Left lung (tissue), 10 donors: Measurements from ENCODE around the gene INPP5D. TPM values are rescaled to one million over a fixed set of nuclear protein-coding genes. Genes with fewer than 3 reads are reported as not detected.

Experiments
- ATAC-seq: fragments of 200-7000 bp; cut with Tn5 transposase; one replicate; pipeline ENCODE4 v1.9.1; 2020; ENCODE audit warnings: moderate library complexity
- DNase-seq, 4 donors: peaks; one replicate each; pipeline ENCODE4 v3.0.0-alpha.2; 2013 to 2020
- H3K27ac ChIP-seq, 2 donors: fragments of 200-600 bp; sonication (generic) in 1 of 2; one replicate each; pipeline versions ENCODE4 v1.5.0 to v1.8.0; 2020 to 2021
- H3K27me3 ChIP-seq, 2 donors: fragments of 200-600 bp; sonication (generic) in 1 of 2; one replicate each; pipeline versions ENCODE4 v1.5.0 to v1.8.0; 2020 to 2021
- H3K36me3 ChIP-seq, 2 donors: fragments of 200-600 bp; sonication (generic) in 1 of 2; one replicate each; pipeline versions ENCODE4 v1.5.0 to v1.8.0; 2020 to 2021
- H3K4me1 ChIP-seq, 2 donors: fragments of 200-600 bp; one replicate each; pipeline ENCODE4 v1.8.0; 2021
- H3K4me3 ChIP-seq, 2 donors: fragments of 200-600 bp; sonication (generic) in 1 of 2; one replicate each; pipeline versions ENCODE4 v1.5.0 to v1.8.0; 2020 to 2021; ENCODE audit warnings: mild to moderate bottlenecking in 1 of 2
- H3K9me3 ChIP-seq, 2 donors: fragments of 200-600 bp; sonication (generic) in 1 of 2; one replicate each; pipeline versions ENCODE4 v1.5.0 to v1.8.0; 2020 to 2021
- intact Hi-C, 2 donors: fragments of 100-400 bp; cut with DNase I; formaldehyde crosslinking; loops; one replicate each; pipeline versions ENCODE4 v1.11.2 to v1.14.2; 2022
- polyA plus RNA-seq, 6 donors: library from polyadenylated mRNA; unstranded; fragments of 120-200 nt; gene quantifications; one replicate each; pipeline ENCODE4 v1.2.1, GENCODE V29; 2013; ENCODE audit not compliant: insufficient read length in 6 of 6
- total RNA-seq, 2 donors: library from RNA; stranded (reverse); fragmentation: NEBNext Ultra II Directional; extraction: Animal tissue kit (Norgen Biotek cat#: 25700); gene quantifications; one replicate each; pipeline ENCODE4 v1.2.1, GENCODE V29; 2021
- TF ChIP-seq, protein P1 (sequence below), 2 donors: fragments of 200-600 bp; sonication (generic) in 1 of 2; IDR thresholded peaks; one replicate each; pipeline versions ENCODE4 v1.5.0 to v1.8.0; 2021; ENCODE audit warnings: antibody characterized with exemption in 2 of 2
- donor health status: DM: no; HTN: yes; CAD: no.
- donor health status: DM: no; HTN: no; CAD: no.

The INPP5D gene
- total and polyA plus RNA-seq, 8 donors: 10.8 to 40.5 (median 15.0) TPM

DNA sequence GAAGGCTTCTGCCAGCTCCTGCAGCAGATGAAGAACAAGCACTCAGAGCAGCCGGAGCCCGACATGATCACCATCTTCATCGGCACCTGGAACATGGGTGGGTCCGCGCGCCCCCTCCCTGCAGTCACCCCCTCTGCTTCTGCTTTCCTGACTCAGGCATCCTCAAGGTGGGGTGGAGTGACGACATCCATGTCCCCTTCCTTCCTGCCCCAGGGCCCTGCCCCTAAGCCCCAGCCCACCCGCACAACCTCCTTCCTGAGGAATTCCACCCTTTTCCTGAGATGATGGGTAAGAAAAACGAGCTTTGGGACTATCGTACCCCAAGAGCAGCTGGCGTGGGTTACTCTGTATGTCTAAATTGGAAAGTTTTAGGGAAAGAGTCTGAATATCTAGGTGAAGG lies 101.6 kb downstream of the INPP5D start:
- H3K27me3 ChIP-seq: no peaks in the 10 kb centered on the region
- DNase-seq (no peak), ATAC-seq (no peak)
- intact Hi-C loops: no loop called here
- TF ChIP-seq, protein P1, sequence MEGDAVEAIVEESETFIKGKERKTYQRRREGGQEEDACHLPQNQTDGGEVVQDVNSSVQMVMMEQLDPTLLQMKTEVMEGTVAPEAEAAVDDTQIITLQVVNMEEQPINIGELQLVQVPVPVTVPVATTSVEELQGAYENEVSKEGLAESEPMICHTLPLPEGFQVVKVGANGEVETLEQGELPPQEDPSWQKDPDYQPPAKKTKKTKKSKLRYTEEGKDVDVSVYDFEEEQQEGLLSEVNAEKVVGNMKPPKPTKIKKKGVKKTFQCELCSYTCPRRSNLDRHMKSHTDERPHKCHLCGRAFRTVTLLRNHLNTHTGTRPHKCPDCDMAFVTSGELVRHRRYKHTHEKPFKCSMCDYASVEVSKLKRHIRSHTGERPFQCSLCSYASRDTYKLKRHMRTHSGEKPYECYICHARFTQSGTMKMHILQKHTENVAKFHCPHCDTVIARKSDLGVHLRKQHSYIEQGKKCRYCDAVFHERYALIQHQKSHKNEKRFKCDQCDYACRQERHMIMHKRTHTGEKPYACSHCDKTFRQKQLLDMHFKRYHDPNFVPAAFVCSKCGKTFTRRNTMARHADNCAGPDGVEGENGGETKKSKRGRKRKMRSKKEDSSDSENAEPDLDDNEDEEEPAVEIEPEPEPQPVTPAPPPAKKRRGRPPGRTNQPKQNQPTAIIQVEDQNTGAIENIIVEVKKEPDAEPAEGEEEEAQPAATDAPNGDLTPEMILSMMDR (IDR thresholded peaks at IDR 0.05): no peak
- no peak overlapping the region for H3K27ac ChIP-seq
- H3K36me3 ChIP-seq: peaks cover 0 to 57% of the 10 kb centered on the region in 2 donors
- no peak overlapping the region for H3K4me3 ChIP-seq
- H3K9me3 ChIP-seq: no peaks in the 10 kb centered on the region
- peaks cover 8 to 32% of the 10 kb centered on the region in 2 donors for H3K4me1 ChIP-seq

DNA sequence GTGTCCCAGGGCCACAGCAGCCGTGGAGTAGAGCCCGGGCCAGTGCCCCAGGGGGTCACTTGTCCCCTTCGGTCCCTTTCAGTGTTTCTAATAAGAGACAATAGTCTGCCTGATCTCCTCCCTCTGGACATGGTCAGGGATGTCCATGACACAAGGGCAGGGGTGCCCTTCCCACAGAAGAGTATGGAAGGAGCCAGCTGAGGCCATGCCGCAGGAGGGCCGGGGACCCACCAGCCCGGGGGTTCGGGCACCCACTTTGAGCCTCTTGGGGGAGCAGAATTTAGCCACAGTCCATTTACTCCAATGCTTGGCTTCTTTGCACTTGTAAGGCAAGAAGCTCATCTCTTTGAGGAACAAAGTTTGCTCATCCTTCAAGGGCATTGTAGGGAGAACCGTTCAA lies 102.6 kb downstream of the INPP5D start:
- TF ChIP-seq, protein P1 (IDR thresholded peaks at IDR 0.05): no peak
- Histone ChIP-seq H3K4me1 (peaks cover 8 to 35% of the 10 kb centered on the region in 2 donors), H3K27me3 (no peaks in the 10 kb centered on the region), H3K27ac (no peak overlapping the region), H3K36me3 (peaks cover 0 to 53% of the 10 kb centered on the region in 2 donors), H3K9me3 (no peaks in the 10 kb centered on the region), H3K4me3 (no peak overlapping the region)
- intact Hi-C loops: no loop called here
- ATAC-seq (no peak), DNase-seq (no peak)

DNA sequence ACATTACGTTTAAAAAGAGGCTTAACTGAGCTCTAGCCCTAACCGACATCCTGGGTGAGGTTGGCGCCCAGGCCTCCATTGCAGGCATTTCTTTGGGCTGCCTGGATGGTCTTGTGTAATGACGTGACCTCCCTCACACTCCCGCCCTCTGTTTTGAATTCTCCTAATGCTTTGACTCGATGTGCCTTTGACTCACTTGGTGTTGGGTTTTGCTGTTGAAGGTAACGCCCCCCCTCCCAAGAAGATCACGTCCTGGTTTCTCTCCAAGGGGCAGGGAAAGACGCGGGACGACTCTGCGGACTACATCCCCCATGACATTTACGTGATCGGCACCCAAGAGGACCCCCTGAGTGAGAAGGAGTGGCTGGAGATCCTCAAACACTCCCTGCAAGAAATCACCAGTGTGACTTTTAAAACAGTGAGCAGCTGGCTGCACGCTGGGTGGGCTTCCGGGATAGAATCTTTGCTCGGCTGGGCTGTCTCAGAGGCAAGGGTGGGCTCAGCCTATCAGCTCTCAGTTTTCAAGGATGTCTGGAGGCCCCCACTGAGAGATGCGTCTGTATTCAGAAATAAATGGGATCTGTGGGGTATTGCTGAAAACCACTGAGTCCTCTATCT lies 103.5 kb downstream of the INPP5D start:
- H3K4me1 ChIP-seq: peaks cover 8 to 35% of the 10 kb centered on the region in 2 donors
- TF ChIP-seq, protein P1 (IDR thresholded peaks at IDR 0.05): no peak
- H3K4me3 ChIP-seq: no peak overlapping the region
- ATAC-seq (no peak), DNase-seq (no peak)
- intact Hi-C loops: no loop called here
- H3K36me3 ChIP-seq: peaks cover 0 to 50% of the 10 kb centered on the region in 2 donors
- peak overlapping the region in 1 of 2 donors; percentile 91 for H3K27ac ChIP-seq
- no peaks in the 10 kb centered on the region for H3K9me3 ChIP-seq
- no peaks in the 10 kb centered on the region for H3K27me3 ChIP-seq

DNA sequence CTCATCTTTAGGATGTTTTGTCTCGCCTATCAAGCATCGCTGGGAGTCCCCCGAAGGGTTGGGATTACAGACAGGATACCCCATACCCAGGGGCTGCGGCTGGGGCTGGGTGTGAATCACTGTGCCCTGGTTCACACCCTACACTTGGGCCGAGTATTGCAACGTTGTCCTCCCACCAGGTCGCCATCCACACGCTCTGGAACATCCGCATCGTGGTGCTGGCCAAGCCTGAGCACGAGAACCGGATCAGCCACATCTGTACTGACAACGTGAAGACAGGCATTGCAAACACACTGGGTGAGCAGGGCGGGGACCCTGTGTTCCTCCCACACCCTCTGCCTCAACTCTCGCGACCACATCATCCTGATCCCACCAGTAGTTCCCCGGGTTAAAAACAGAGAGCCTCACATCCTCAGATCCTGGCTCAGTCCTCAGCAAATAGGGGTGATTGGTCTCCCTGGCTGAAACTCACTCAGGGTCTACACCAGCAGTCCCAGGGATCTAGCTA lies 104.0 kb downstream of the INPP5D start:
- Histone ChIP-seq H3K36me3 (peaks cover 0 to 50% of the 10 kb centered on the region in 2 donors), H3K4me1 (peaks cover 8 to 35% of the 10 kb centered on the region in 2 donors), H3K4me3 (no peak overlapping the region), H3K27me3 (no peaks in the 10 kb centered on the region), H3K9me3 (no peaks in the 10 kb centered on the region), H3K27ac (peak overlapping the region in 1 of 2 donors; percentile 91)
- ATAC-seq (no peak), DNase-seq (no peak)
- intact Hi-C loops: no loop called here
- TF ChIP-seq, protein P1 (IDR thresholded peaks at IDR 0.05): no peak

DNA sequence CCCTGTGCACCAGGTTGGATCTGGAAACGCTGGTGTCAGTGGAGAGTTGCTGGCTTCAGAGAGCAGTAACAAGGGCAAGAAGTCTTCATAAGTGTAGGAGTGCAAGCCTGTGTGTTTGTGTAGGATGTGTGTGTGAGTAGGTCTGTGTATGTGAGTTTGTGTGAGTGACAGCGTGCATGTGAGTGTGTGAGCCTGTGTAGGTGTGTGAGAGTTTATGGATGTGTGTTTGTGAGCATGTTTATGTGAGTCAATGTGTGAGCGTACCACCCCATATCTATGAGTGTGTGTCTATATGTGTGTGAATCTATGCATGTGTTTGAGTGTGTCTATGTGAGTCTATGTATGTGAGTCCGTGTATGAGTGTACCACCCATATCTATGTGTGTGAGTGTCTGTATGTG lies 104.8 kb downstream of the INPP5D start:
- DNase-seq (no peak), ATAC-seq (no peak)
- Histone ChIP-seq H3K36me3 (peaks cover 0 to 50% of the 10 kb centered on the region in 2 donors), H3K4me3 (no peak overlapping the region), H3K9me3 (no peaks in the 10 kb centered on the region), H3K27ac (peak overlapping the region in 1 of 2 donors; percentile 91), H3K27me3 (no peaks in the 10 kb centered on the region), H3K4me1 (peaks cover 8 to 35% of the 10 kb centered on the region in 2 donors)
- TF ChIP-seq, protein P1 (IDR thresholded peaks at IDR 0.05): no peak
- intact Hi-C loops: no loop called here
